Stimulated activated CD4-positive, alpha-beta T cell treated with anti-CD3 and anti-CD28 coated beads, TNF-alpha, amount 100 ng/mL, for 1 hour (primary cell): ENCODE measurements around the gene EFNA4.
A peak's percentile ranks its signal among the peaks of the same experiment; 100 is the strongest.

Source experiments
- DNase-seq, 3 donors: peaks; one replicate each; pipeline ENCODE4 v3.0.0-alpha.2; 2020; ENCODE audit warnings: low read depth in 3 of 3, low spot score in 1 of 3

Gene EFNA4

GRCh38 chr1:155051342-155051776 lies 12.2 kb upstream of the EFNA4 start:
- DNase-seq = no peak

- DNase-seq = peak in 1 of 3 donors; percentile 24
Observed at GRCh38 chr1:155051777-155052398, 11.7 kb upstream of the EFNA4 start.

- no peak for DNase-seq
Observed at GRCh38 chr1:155052439-155053395, 10.8 kb upstream of the EFNA4 start.

- DNase-seq = no peak
Observed at GRCh38 chr1:155053531-155054105, 9.9 kb upstream of the EFNA4 start.

- no peak for DNase-seq
Observed at GRCh38 chr1:155057104-155057503, 6.4 kb upstream of the EFNA4 start.

- DNase-seq = no peak
Observed at GRCh38 chr1:155057788-155058211, 5.7 kb upstream of the EFNA4 start.

GRCh38 chr1:155060736-155061135 lies 2.8 kb upstream of the EFNA4 start:
- no peak for DNase-seq

- peak; percentile 87 to 97 (median 91) for DNase-seq
Observed at GRCh38 chr1:155061381-155062150, 2.0 kb upstream of the EFNA4 start.

GRCh38 chr1:155062151-155062686 lies 1.3 kb upstream of the EFNA4 start:
- DNase-seq = no peak

GRCh38 chr1:155062702-155063411 lies 683 bp upstream of the EFNA4 start:
- DNase-seq = peak in 2 of 3 donors; percentile 44 to 72

GRCh38 chr1:155064111-155064831 lies 731 bp downstream of the EFNA4 start:
- DNase-seq = no peak

- no peak for DNase-seq
Observed at GRCh38 chr1:155064832-155065429, 1.4 kb downstream of the EFNA4 start.

- DNase-seq = no peak
Observed at GRCh38 chr1:155066777-155067176, 3.2 kb downstream of the EFNA4 start.

GRCh38 chr1:155068599-155068998 lies 5.1 kb downstream of the EFNA4 start:
- DNase-seq = no peak

GRCh38 chr1:155069551-155070157 lies 6.1 kb downstream of the EFNA4 start:
- DNase-seq = no peak

GRCh38 chr1:155070158-155070621 lies 6.7 kb downstream of the EFNA4 start:
- no peak for DNase-seq

GRCh38 chr1:155070721-155071569 lies 7.4 kb downstream of the EFNA4 start:
- DNase-seq = peak in 1 of 3 donors; percentile 50

- no peak for DNase-seq
Observed at GRCh38 chr1:155071701-155072100, 8.2 kb downstream of the EFNA4 start.
